ENCODE measurements around the gene RBPJL.

DNA sequence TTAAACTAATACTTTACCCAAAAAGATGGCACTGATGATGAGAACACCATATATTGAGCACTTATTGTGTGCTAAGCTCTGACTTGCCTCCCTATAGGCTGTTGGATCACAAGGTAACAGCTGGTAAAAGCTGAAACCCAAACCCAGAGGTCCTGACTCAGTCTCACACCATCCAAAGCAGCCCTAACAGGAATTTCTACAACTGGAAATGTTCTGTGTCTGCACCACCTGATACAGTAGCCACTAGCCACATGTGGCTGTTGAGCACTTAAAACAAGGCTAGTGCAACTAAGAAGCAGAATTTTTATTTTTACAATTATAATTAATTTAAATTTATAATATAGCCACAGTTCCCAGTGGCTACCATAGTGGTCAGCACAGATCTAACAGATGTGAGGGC, 17.1 kb downstream of the RBPJL start:
- TF ChIP-seq, protein P1, sequence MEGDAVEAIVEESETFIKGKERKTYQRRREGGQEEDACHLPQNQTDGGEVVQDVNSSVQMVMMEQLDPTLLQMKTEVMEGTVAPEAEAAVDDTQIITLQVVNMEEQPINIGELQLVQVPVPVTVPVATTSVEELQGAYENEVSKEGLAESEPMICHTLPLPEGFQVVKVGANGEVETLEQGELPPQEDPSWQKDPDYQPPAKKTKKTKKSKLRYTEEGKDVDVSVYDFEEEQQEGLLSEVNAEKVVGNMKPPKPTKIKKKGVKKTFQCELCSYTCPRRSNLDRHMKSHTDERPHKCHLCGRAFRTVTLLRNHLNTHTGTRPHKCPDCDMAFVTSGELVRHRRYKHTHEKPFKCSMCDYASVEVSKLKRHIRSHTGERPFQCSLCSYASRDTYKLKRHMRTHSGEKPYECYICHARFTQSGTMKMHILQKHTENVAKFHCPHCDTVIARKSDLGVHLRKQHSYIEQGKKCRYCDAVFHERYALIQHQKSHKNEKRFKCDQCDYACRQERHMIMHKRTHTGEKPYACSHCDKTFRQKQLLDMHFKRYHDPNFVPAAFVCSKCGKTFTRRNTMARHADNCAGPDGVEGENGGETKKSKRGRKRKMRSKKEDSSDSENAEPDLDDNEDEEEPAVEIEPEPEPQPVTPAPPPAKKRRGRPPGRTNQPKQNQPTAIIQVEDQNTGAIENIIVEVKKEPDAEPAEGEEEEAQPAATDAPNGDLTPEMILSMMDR (IDR thresholded peaks at IDR 0.05 in 2 of 3, conservative IDR thresholded peaks at IDR 0.05 in 1 of 3; ENCODE audit: borderline replicate concordance in 1 of 3, insufficient read depth in 1 of 3, low read depth in 2 of 3, low read length in 2 of 3), result no peak
- no peak for TF ChIP-seq POLR2AphosphoS5 (IDR thresholded peaks at IDR 0.05; ENCODE audit: low read depth, low read length)
- TF ChIP-seq SRF (IDR thresholded peaks at IDR 0.05; ENCODE audit: low read depth), result no peak
- no peak for TF ChIP-seq CEBPB (IDR thresholded peaks at IDR 0.05; ENCODE audit: low read depth)
- TF ChIP-seq EZH2 (IDR thresholded peaks at IDR 0.05), result no peak
- TF ChIP-seq, protein P2, sequence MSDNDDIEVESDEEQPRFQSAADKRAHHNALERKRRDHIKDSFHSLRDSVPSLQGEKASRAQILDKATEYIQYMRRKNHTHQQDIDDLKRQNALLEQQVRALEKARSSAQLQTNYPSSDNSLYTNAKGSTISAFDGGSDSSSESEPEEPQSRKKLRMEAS (IDR thresholded peaks at IDR 0.05), result no peak
- TF ChIP-seq, protein P3, sequence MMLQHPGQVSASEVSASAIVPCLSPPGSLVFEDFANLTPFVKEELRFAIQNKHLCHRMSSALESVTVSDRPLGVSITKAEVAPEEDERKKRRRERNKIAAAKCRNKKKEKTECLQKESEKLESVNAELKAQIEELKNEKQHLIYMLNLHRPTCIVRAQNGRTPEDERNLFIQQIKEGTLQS (IDR thresholded peaks at IDR 0.05), result no peak
- TF ChIP-seq, protein P4, sequence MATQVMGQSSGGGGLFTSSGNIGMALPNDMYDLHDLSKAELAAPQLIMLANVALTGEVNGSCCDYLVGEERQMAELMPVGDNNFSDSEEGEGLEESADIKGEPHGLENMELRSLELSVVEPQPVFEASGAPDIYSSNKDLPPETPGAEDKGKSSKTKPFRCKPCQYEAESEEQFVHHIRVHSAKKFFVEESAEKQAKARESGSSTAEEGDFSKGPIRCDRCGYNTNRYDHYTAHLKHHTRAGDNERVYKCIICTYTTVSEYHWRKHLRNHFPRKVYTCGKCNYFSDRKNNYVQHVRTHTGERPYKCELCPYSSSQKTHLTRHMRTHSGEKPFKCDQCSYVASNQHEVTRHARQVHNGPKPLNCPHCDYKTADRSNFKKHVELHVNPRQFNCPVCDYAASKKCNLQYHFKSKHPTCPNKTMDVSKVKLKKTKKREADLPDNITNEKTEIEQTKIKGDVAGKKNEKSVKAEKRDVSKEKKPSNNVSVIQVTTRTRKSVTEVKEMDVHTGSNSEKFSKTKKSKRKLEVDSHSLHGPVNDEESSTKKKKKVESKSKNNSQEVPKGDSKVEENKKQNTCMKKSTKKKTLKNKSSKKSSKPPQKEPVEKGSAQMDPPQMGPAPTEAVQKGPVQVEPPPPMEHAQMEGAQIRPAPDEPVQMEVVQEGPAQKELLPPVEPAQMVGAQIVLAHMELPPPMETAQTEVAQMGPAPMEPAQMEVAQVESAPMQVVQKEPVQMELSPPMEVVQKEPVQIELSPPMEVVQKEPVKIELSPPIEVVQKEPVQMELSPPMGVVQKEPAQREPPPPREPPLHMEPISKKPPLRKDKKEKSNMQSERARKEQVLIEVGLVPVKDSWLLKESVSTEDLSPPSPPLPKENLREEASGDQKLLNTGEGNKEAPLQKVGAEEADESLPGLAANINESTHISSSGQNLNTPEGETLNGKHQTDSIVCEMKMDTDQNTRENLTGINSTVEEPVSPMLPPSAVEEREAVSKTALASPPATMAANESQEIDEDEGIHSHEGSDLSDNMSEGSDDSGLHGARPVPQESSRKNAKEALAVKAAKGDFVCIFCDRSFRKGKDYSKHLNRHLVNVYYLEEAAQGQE (IDR thresholded peaks at IDR 0.05; ENCODE audit: low read depth), result no peak
- TF ChIP-seq POLR2A (IDR thresholded peaks at IDR 0.05; ENCODE audit: borderline replicate concordance, extremely low read depth, insufficient read depth, insufficient read length), result no peak
